Calu3 (cell line): Measurements from ENCODE around the gene IFT81. TPM values are rescaled to one million over a fixed set of nuclear protein-coding genes. Genes with fewer than 3 reads are reported as not detected.

Experiments used
- BruUV-seq: library from RNA; stranded (reverse); fragments of 400-500 nt; replicated peaks from 2 replicates; lab custom pipeline; 2021; lab: Mats Ljungman, UMichigan
- CTCF ChIA-PET: fragments of 300-600 bp; sonication (Branson Sonifier 250); formaldehyde crosslinking; loops from one replicate; lab custom pipeline; 2022; ENCODE audit warnings: antibody characterized with exemption; lab: Charles Lee
- DNase-seq: peaks from one replicate; pipeline ENCODE4 v3.0.0; 2022
- H3K27ac Mint-ChIP-seq: one replicate; pipeline ENCODE4 v1.8.0; 2022; ENCODE audit warnings: mixed read lengths; ENCODE audit not compliant: unreplicated experiment
- H3K27me3 Mint-ChIP-seq: one replicate; pipeline ENCODE4 v1.8.0; 2022; ENCODE audit warnings: mixed read lengths; ENCODE audit not compliant: unreplicated experiment
- H3K36me3 Mint-ChIP-seq: one replicate; pipeline ENCODE4 v1.8.0; 2022; ENCODE audit warnings: mild to moderate bottlenecking, moderate library complexity, mixed read lengths; ENCODE audit not compliant: insufficient read depth, unreplicated experiment
- H3K4me1 Mint-ChIP-seq: one replicate; pipeline ENCODE4 v1.8.0; 2022; ENCODE audit warnings: mild to moderate bottlenecking, low read depth, mixed read lengths; ENCODE audit not compliant: unreplicated experiment
- H3K4me3 Mint-ChIP-seq: one replicate; pipeline ENCODE4 v1.8.0; 2022; ENCODE audit warnings: mild to moderate bottlenecking, low read depth, moderate library complexity, mixed read lengths; ENCODE audit not compliant: unreplicated experiment
- H3K9me3 Mint-ChIP-seq: one replicate; pipeline ENCODE4 v1.8.0; 2022; ENCODE audit warnings: low read depth, mixed read lengths; ENCODE audit not compliant: unreplicated experiment
- CTCF ChIP-seq: fragments of 200-600 bp; IDR thresholded peaks from one replicate; pipeline ENCODE4 v1.8.0; 2022; ENCODE audit warnings: antibody characterized with exemption; ENCODE audit not compliant: unreplicated experiment
- intact Hi-C: fragments of 100-400 bp; cut with micrococcal nuclease; formaldehyde crosslinking; loops from one replicate; pipeline ENCODE4 v1.10.0; 2022; ENCODE audit not compliant: unreplicated experiment
- total RNA-seq: library from RNA; stranded (reverse); gene quantifications from 2 replicates; pipeline ENCODE4 v1.2.3, GENCODE V29; 2022

The IFT81 gene
- total RNA-seq, 1 experiment from 2014 or later, result 16.4 TPM

GRCh38 chr12:110122929-110123328 lies 1.2 kb upstream of the IFT81 start:
- CTCF ChIA-PET, result no interaction called here
- Mint-ChIP-seq H3K27me3 (peaks cover 14% of the 10 kb centered on the region), H3K4me3 (no peak overlapping the region), H3K4me1 (peaks cover 16% of the 10 kb centered on the region), H3K36me3 (peaks cover 17% of the 10 kb centered on the region), H3K9me3 (no peaks in the 10 kb centered on the region), H3K27ac (no peak overlapping the region)
- intact Hi-C loops, result no loop called here
- no peak for DNase-seq
- no peak for TF ChIP-seq CTCF
- BruUV-seq, result no TSS peak

- BruUV-seq, result no TSS peak
- Mint-ChIP-seq H3K4me3 (peak overlapping the region; percentile 79), H3K9me3 (no peaks in the 10 kb centered on the region), H3K36me3 (peaks cover 17% of the 10 kb centered on the region), H3K27ac (peak overlapping the region; percentile 87), H3K27me3 (peaks cover 14% of the 10 kb centered on the region), H3K4me1 (peaks cover 11% of the 10 kb centered on the region)
- no peak for DNase-seq
- CTCF ChIA-PET, result interaction anchor here (0.6 to 0.7 kb wide), 2 partner anchors 8 to 308 kb away, joined by 3 to 4 read pairs; no protein-coding TSS in a partner anchor
- TF ChIP-seq CTCF, result no peak
- intact Hi-C loops, result no loop called here
These were observed 263 bp upstream of the IFT81 start for GRCh38 chr12:110123919-110124268.

GRCh38 chr12:110126557-110126956 lies 2.4 kb downstream of the IFT81 start:
- peaks cover 18% of the 10 kb centered on the region for H3K36me3 Mint-ChIP-seq
- H3K4me3 Mint-ChIP-seq, result no peak overlapping the region
- no peaks in the 10 kb centered on the region for H3K9me3 Mint-ChIP-seq
- no TSS peak for BruUV-seq
- no peak for DNase-seq
- H3K27ac Mint-ChIP-seq, result no peak overlapping the region
- CTCF ChIA-PET, result no interaction called here
- no peak for TF ChIP-seq CTCF
- no peaks in the 10 kb centered on the region for H3K27me3 Mint-ChIP-seq
- H3K4me1 Mint-ChIP-seq, result peaks cover 11% of the 10 kb centered on the region
- intact Hi-C loops, result no loop called here

- CTCF ChIA-PET, result interaction anchor here (0.7 kb wide), 1 partner anchor 29 kb away, joined by 4 read pairs; no protein-coding TSS in a partner anchor
- Mint-ChIP-seq H3K27ac (no peak overlapping the region), H3K4me3 (no peak overlapping the region), H3K4me1 (no peaks in the 10 kb centered on the region), H3K27me3 (no peaks in the 10 kb centered on the region), H3K36me3 (peaks cover 22% of the 10 kb centered on the region), H3K9me3 (no peaks in the 10 kb centered on the region)
- BruUV-seq, result no TSS peak
- intact Hi-C loops, result no loop called here
- no peak for DNase-seq
- no peak for TF ChIP-seq CTCF
These were observed 10.7 kb downstream of the IFT81 start for GRCh38 chr12:110134691-110135411.
